Measurements from ENCODE around the gene SLC25A28. TPM values are rescaled to one million over a fixed set of nuclear protein-coding genes. Genes with fewer than 3 reads are reported as not detected.

Gene SLC25A28
- total RNA-seq, 1 experiment from 2014 or later: 22.2 TPM

GRCh38 chr10:99667108-99667751 is 47.0 kb upstream of the SLC25A28 start:
- H4K20me1 ChIP-seq (ENCODE audit: control insufficient read depth, insufficient read depth, insufficient read length): no peaks in the 10 kb centered on the region
- H3K79me1 ChIP-seq (ENCODE audit: insufficient read depth, low read depth, low read length, poor library complexity, severe bottlenecking): no peaks in the 10 kb centered on the region
- Mint-ChIP-seq H3K4me1 (no peaks in the 10 kb centered on the region), H3K9me3 (no peaks in the 10 kb centered on the region), H3K4me3 (no peak overlapping the region), H3K36me3 (ENCODE audit: insufficient read depth in 1 of 3, low read depth in 3 of 3) (peaks cover 0 to 16% (median 4%) of the 10 kb centered on the region in 3 experiments; a peak in 4 of 7 replicates), H3K27me3 (ENCODE audit: low read depth) (no peaks in the 10 kb centered on the region), H3K27ac (no peak overlapping the region)
- no peak overlapping the region for H2AFZ ChIP-seq (ENCODE audit: low read length)
- H2BK15ac ChIP-seq (ENCODE audit: low read depth, low read length): no peak overlapping the region
- no peak overlapping the region for H3K14ac ChIP-seq (ENCODE audit: insufficient read depth, low read length)
- no peak overlapping the region for H3K4me2 ChIP-seq (ENCODE audit: insufficient read depth, insufficient read length, low read length)
- H4K91ac ChIP-seq (ENCODE audit: insufficient read length, low read depth, low read length): no peak overlapping the region
- no peak overlapping the region for H3K27ac ChIP-seq (ENCODE audit: insufficient read length, low read depth, low read length)
- H3K9ac ChIP-seq (ENCODE audit: extremely low read depth, insufficient read length, low read length): no peak overlapping the region
- no peaks in the 10 kb centered on the region for H3K4me1 ChIP-seq (ENCODE audit: insufficient read depth, low read length)
- no CpG with 5 or more reads among the region's 4 CpGs for WGBS (ENCODE audit: extremely low coverage, insufficient read length, low lambda C conversion rate)
- H3K27me3 ChIP-seq (ENCODE audit: insufficient read depth, low read length): no peaks in the 10 kb centered on the region
- no peak overlapping the region for H2BK20ac ChIP-seq (ENCODE audit: low read depth, low read length, poor library complexity, severe bottlenecking)
- no peak overlapping the region for H3K56ac ChIP-seq (ENCODE audit: insufficient read length, low read depth, low read length)
- H3K23me2 ChIP-seq (ENCODE audit: insufficient read length, low read depth, low read length, poor library complexity, severe bottlenecking): no peaks in the 10 kb centered on the region
- no peak overlapping the region for H3T11ph ChIP-seq (ENCODE audit: low read length)
- H3K4ac ChIP-seq (ENCODE audit: low read depth, low read length): no peak overlapping the region
- no peak overlapping the region for H2BK120ac ChIP-seq (ENCODE audit: low read depth, low read length, poor library complexity, severe bottlenecking)
- no peak overlapping the region for H2BK12ac ChIP-seq (ENCODE audit: insufficient read length, low read depth, low read length)
- H3K23ac ChIP-seq (ENCODE audit: insufficient read length, low read depth, low read length): no peak overlapping the region
- H2BK5ac ChIP-seq (ENCODE audit: insufficient read length, low read length): no peak overlapping the region
- no peak overlapping the region for H4K5ac ChIP-seq (ENCODE audit: insufficient read length, low read depth, low read length)
- H4K8ac ChIP-seq (replicated peaks; ENCODE audit: insufficient read length, low read depth, low read length): no peak overlapping the region
- no peaks in the 10 kb centered on the region for H3K79me2 ChIP-seq (ENCODE audit: insufficient read depth, low read length)
- no peak for TF ChIP-seq CTCF (conservative IDR thresholded peaks at IDR 0.05)
- DNase-seq: no peak
- no peak overlapping the region for H2AK5ac ChIP-seq (ENCODE audit: insufficient read length, low read length)
- H3K18ac ChIP-seq (ENCODE audit: insufficient read length, low read depth, low read length): no peak overlapping the region
- no peaks in the 10 kb centered on the region for H3K9me3 ChIP-seq (ENCODE audit: control insufficient read depth, low read depth, low read length)

Measured in H9 (cell line).